HG02642 (cell line): Measurements from ENCODE around the gene IVD.
A peak's percentile ranks its signal among the peaks of the same experiment; 100 is the strongest.

Experiments
- ATAC-seq: cut with Tn5 transposase; IDR thresholded peaks from one replicate; pipeline ENCODE4 v1.9.1; 2021; ENCODE audit warnings: mild to moderate bottlenecking; ENCODE audit not compliant: unreplicated experiment, poor library complexity

The IVD gene

GRCh38 chr15:40372981-40373380, 32.6 kb upstream of the IVD start:
- no peak for ATAC-seq

GRCh38 chr15:40377606-40378005, 28.0 kb upstream of the IVD start:
- no peak for ATAC-seq

GRCh38 chr15:40379374-40379773, 26.2 kb upstream of the IVD start:
- no peak for ATAC-seq

GRCh38 chr15:40379853-40380252, 25.7 kb upstream of the IVD start:
- no peak for ATAC-seq

GRCh38 chr15:40380636-40381035, 25.0 kb upstream of the IVD start:
- no peak for ATAC-seq

GRCh38 chr15:40381818-40382529, 23.6 kb upstream of the IVD start:
- no peak for ATAC-seq

- ATAC-seq, result peak; percentile 96
Measured at GRCh38 chr15:40382580-40383456, 22.8 kb upstream of the IVD start, which contains the start of gene KNSTRN. Gene KNSTRN (plus strand): TSS chr15:40382721. CDS start chr15:40382836, 115 bp downstream.

- ATAC-seq, result no peak
Measured at GRCh38 chr15:40386480-40386879, 19.1 kb upstream of the IVD start.

- ATAC-seq, result no peak
Measured at GRCh38 chr15:40388941-40389823, 16.4 kb upstream of the IVD start.

GRCh38 chr15:40389824-40390595, 15.6 kb upstream of the IVD start:
- no peak for ATAC-seq

GRCh38 chr15:40392986-40393948, 12.3 kb upstream of the IVD start:
- no peak for ATAC-seq

- ATAC-seq, result no peak
Measured at GRCh38 chr15:40397688-40398412, 7.7 kb upstream of the IVD start.

GRCh38 chr15:40398413-40398873, 7.2 kb upstream of the IVD start:
- ATAC-seq, result peak; percentile 77

- no peak for ATAC-seq
Measured at GRCh38 chr15:40399370-40399769, 6.2 kb upstream of the IVD start.

- peak; percentile 51 for ATAC-seq
Measured at GRCh38 chr15:40407330-40407990, 1.9 kb downstream of the IVD start.

GRCh38 chr15:40409366-40409765, 3.8 kb downstream of the IVD start:
- ATAC-seq, result no peak

GRCh38 chr15:40410476-40410875, 4.9 kb downstream of the IVD start:
- no peak for ATAC-seq
